Measurements from ENCODE around the gene PTPRM.

The PTPRM gene

DNA sequence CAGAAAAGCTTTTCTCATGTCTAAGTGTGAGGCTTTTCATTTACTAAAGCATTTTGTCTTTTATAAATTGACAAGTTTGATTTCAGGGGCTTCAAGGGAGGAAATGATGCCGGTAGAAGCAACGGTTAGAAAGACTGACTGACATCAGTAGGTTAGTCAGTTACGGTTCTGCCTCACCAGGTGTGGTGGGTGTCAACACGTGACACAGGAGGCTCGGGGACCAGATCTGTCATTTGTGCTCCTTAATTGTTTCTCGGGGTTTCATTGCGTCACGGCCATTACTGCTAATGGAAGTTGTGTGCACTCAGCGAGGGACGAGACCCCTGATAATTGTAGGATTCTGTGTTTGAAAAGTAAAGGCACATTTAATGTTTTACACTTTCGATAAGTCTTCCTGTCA lies 18.9 kb upstream of the PTPRM start:
- no peak overlapping the region for H3K4me2 ChIP-seq (ENCODE audit: low read length, poor library complexity, severe bottlenecking)
- no peak overlapping the region for H2BK15ac ChIP-seq (ENCODE audit: low read depth, poor library complexity, severe bottlenecking)
- H3K4me3 ChIP-seq (ENCODE audit: insufficient read depth in 1 of 2, low read depth in 1 of 2, low read length in 2 of 2): no peak overlapping the region
- no peak overlapping the region for H3K23ac ChIP-seq (ENCODE audit: low read length in 2 of 2)
- no peak overlapping the region for H2AFZ ChIP-seq (ENCODE audit: low read depth, low read length)
- no peaks in the 10 kb centered on the region for H3K4me1 ChIP-seq (ENCODE audit: control insufficient read depth, insufficient read depth, low read depth, low read length)
- H2BK12ac ChIP-seq (ENCODE audit: low read length in 2 of 2): no peak overlapping the region
- WGBS: 87% methylated on average over 10 of the region's 11 CpGs
- H3K27ac ChIP-seq (ENCODE audit: low read length, poor library complexity, severe bottlenecking): no peak overlapping the region
- H3K18ac ChIP-seq (ENCODE audit: low read depth in 1 of 2, low read length in 2 of 2): no peak overlapping the region
- no peak overlapping the region for H4K8ac ChIP-seq (ENCODE audit: low read length)
- H3K4ac ChIP-seq (ENCODE audit: low read depth in 1 of 2, low read length in 2 of 2): no peak overlapping the region
- no peak overlapping the region for H4K91ac ChIP-seq (ENCODE audit: low read length)
- no peak overlapping the region for H3K9ac ChIP-seq (ENCODE audit: low read length)
- H2AK5ac ChIP-seq (ENCODE audit: low read length, severe bottlenecking): no peak overlapping the region
- no peak overlapping the region for H2BK120ac ChIP-seq (ENCODE audit: low read depth, low read length)
- H3K14ac ChIP-seq (ENCODE audit: low read length in 2 of 2): no peak overlapping the region
- no peak for DNase-seq
- no peak overlapping the region for H2BK5ac ChIP-seq (ENCODE audit: low read depth, low read length, poor library complexity, severe bottlenecking)
- no peaks in the 10 kb centered on the region for H3K79me1 ChIP-seq (replicated peaks; ENCODE audit: low read length, poor library complexity, severe bottlenecking)
- no peaks in the 10 kb centered on the region for H3K36me3 ChIP-seq (ENCODE audit: control insufficient read depth in 1 of 2, insufficient read depth in 2 of 2, low read depth in 1 of 2, low read length in 2 of 2)
- H3K27me3 ChIP-seq (ENCODE audit: control insufficient read depth in 1 of 2, insufficient read depth in 1 of 2, low read length in 2 of 2): no peaks in the 10 kb centered on the region
- H3K9me3 ChIP-seq (ENCODE audit: control insufficient read depth, low read length): no peaks in the 10 kb centered on the region

DNA sequence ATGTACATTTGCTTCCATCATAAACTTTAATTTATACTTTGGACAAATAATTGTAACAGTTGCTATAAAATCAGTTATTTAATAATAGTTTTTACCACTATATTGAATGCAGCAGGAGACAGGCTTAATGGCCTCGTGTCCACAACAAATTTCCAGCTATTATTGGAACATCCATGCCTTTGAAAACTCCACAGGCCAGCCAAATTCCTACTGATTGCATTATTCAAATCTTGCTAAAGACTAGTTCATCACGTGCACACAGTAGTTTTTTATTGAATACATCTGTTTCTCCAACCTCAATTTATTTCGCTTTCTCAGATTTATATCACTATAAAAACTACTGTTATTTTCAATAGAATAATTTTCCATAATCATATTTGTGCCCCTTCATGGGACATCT lies 18.4 kb upstream of the PTPRM start:
- Histone ChIP-seq H2BK15ac (ENCODE audit: low read depth, poor library complexity, severe bottlenecking) (no peak overlapping the region), H3K9me3 (ENCODE audit: control insufficient read depth, low read length) (no peaks in the 10 kb centered on the region), H3K9ac (ENCODE audit: low read length) (no peak overlapping the region), H4K8ac (ENCODE audit: low read length) (no peak overlapping the region), H3K4me1 (ENCODE audit: control insufficient read depth, insufficient read depth, low read depth, low read length) (no peaks in the 10 kb centered on the region), H2AK5ac (ENCODE audit: low read length, severe bottlenecking) (no peak overlapping the region), H2BK12ac (ENCODE audit: low read length in 2 of 2) (no peak overlapping the region), H3K4me2 (ENCODE audit: low read length, poor library complexity, severe bottlenecking) (no peak overlapping the region), H3K4me3 (ENCODE audit: insufficient read depth in 1 of 2, low read depth in 1 of 2, low read length in 2 of 2) (no peak overlapping the region), H3K27ac (ENCODE audit: low read length, poor library complexity, severe bottlenecking) (no peak overlapping the region), H3K23ac (ENCODE audit: low read length in 2 of 2) (no peak overlapping the region), H2BK120ac (ENCODE audit: low read depth, low read length) (no peak overlapping the region), H2AFZ (ENCODE audit: low read depth, low read length) (no peak overlapping the region), H3K4ac (ENCODE audit: low read depth in 1 of 2, low read length in 2 of 2) (no peak overlapping the region), H2BK5ac (ENCODE audit: low read depth, low read length, poor library complexity, severe bottlenecking) (no peak overlapping the region), H3K14ac (ENCODE audit: low read length in 2 of 2) (no peak overlapping the region), H3K18ac (ENCODE audit: low read depth in 1 of 2, low read length in 2 of 2) (no peak overlapping the region), H3K36me3 (ENCODE audit: control insufficient read depth in 1 of 2, insufficient read depth in 2 of 2, low read depth in 1 of 2, low read length in 2 of 2) (no peaks in the 10 kb centered on the region), H3K79me1 (replicated peaks; ENCODE audit: low read length, poor library complexity, severe bottlenecking) (no peaks in the 10 kb centered on the region), H4K91ac (ENCODE audit: low read length) (no peak overlapping the region), H3K27me3 (ENCODE audit: control insufficient read depth in 1 of 2, insufficient read depth in 1 of 2, low read length in 2 of 2) (no peaks in the 10 kb centered on the region)
- DNase-seq: no peak
- WGBS: 74% methylated on average over 2 of the region's 3 CpGs

DNA sequence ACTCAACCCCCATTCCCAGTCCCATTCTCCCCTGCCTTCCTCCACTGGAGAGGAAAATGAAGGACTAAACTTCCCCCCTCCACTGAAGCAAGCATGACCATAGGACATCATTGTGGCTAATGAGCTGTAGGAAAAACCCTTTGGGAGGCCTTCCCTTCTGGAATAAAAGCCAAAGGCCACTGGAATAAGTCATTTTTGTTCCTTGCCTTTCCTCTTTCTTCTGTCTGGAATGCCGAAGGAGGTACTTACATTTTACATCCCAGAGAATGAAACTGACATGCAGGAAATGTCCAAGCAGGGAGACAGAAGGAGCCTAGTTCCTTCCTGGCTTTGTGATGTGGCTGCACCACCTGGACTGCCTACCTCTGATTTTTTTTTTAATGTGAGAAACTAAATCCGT lies 9.1 kb upstream of the PTPRM start:
- Histone ChIP-seq H4K91ac (ENCODE audit: low read length) (no peak overlapping the region), H3K27me3 (ENCODE audit: control insufficient read depth in 1 of 2, insufficient read depth in 1 of 2, low read length in 2 of 2) (no peaks in the 10 kb centered on the region), H4K8ac (ENCODE audit: low read length) (no peak overlapping the region), H3K4me2 (ENCODE audit: low read length, poor library complexity, severe bottlenecking) (no peak overlapping the region), H3K23ac (ENCODE audit: low read length in 2 of 2) (no peak overlapping the region), H3K14ac (ENCODE audit: low read length in 2 of 2) (no peak overlapping the region), H3K4me3 (ENCODE audit: insufficient read depth in 1 of 2, low read depth in 1 of 2, low read length in 2 of 2) (no peak overlapping the region), H2AFZ (ENCODE audit: low read depth, low read length) (no peak overlapping the region), H2BK12ac (ENCODE audit: low read length in 2 of 2) (no peak overlapping the region), H2AK5ac (ENCODE audit: low read length, severe bottlenecking) (no peak overlapping the region), H3K4me1 (ENCODE audit: control insufficient read depth, insufficient read depth, low read depth, low read length) (peaks cover 4% of the 10 kb centered on the region), H2BK5ac (ENCODE audit: low read depth, low read length, poor library complexity, severe bottlenecking) (no peak overlapping the region), H3K9ac (ENCODE audit: low read length) (no peak overlapping the region), H2BK15ac (ENCODE audit: low read depth, poor library complexity, severe bottlenecking) (no peak overlapping the region), H2BK120ac (ENCODE audit: low read depth, low read length) (no peak overlapping the region), H3K18ac (ENCODE audit: low read depth in 1 of 2, low read length in 2 of 2) (no peak overlapping the region), H3K79me1 (replicated peaks; ENCODE audit: low read length, poor library complexity, severe bottlenecking) (peaks cover 3% of the 10 kb centered on the region), H3K4ac (ENCODE audit: low read depth in 1 of 2, low read length in 2 of 2) (no peak overlapping the region), H3K9me3 (ENCODE audit: control insufficient read depth, low read length) (no peaks in the 10 kb centered on the region), H3K27ac (ENCODE audit: low read length, poor library complexity, severe bottlenecking) (no peak overlapping the region), H3K36me3 (ENCODE audit: control insufficient read depth in 1 of 2, insufficient read depth in 2 of 2, low read depth in 1 of 2, low read length in 2 of 2) (no peaks in the 10 kb centered on the region)
- 81% methylated on average over 1 of the region's 2 CpGs for WGBS
- no peak for DNase-seq

DNA sequence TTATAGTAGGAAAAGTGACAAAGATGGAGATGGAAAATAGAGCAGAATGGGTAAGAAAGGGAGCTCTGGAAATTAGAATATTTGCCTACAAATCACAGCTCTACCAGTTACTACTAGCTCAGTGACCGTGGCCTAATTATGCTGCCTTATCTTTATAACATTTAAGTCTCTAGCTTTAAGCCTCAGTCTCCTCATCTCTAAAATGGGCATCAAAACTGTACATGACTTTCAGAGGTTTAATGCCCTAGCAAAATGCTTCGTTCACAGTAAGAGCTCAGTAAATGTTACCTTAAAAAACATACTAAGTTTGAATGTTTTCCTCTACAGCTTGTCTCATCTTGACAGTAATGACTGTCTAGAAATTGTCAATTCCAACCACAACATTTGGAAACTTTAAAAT lies 8.3 kb upstream of the PTPRM start:
- H2BK120ac ChIP-seq (ENCODE audit: low read depth, low read length): no peak overlapping the region
- no peak overlapping the region for H3K4ac ChIP-seq (ENCODE audit: low read depth in 1 of 2, low read length in 2 of 2)
- no peak overlapping the region for H3K14ac ChIP-seq (ENCODE audit: low read length in 2 of 2)
- H2AFZ ChIP-seq (ENCODE audit: low read depth, low read length): no peak overlapping the region
- WGBS: 80% methylated on average over 2 of the region's 2 CpGs
- no peak overlapping the region for H3K18ac ChIP-seq (ENCODE audit: low read depth in 1 of 2, low read length in 2 of 2)
- no peak overlapping the region for H3K9ac ChIP-seq (ENCODE audit: low read length)
- no peak overlapping the region for H3K4me3 ChIP-seq (ENCODE audit: insufficient read depth in 1 of 2, low read depth in 1 of 2, low read length in 2 of 2)
- no peak overlapping the region for H3K23ac ChIP-seq (ENCODE audit: low read length in 2 of 2)
- no peak overlapping the region for H3K27ac ChIP-seq (ENCODE audit: low read length, poor library complexity, severe bottlenecking)
- H2BK5ac ChIP-seq (ENCODE audit: low read depth, low read length, poor library complexity, severe bottlenecking): no peak overlapping the region
- H3K9me3 ChIP-seq (ENCODE audit: control insufficient read depth, low read length): no peaks in the 10 kb centered on the region
- H3K4me2 ChIP-seq (ENCODE audit: low read length, poor library complexity, severe bottlenecking): no peak overlapping the region
- no peak for DNase-seq
- no peaks in the 10 kb centered on the region for H3K27me3 ChIP-seq (ENCODE audit: control insufficient read depth in 1 of 2, insufficient read depth in 1 of 2, low read length in 2 of 2)
- peaks cover 4% of the 10 kb centered on the region for H3K79me1 ChIP-seq (replicated peaks; ENCODE audit: low read length, poor library complexity, severe bottlenecking)
- H3K4me1 ChIP-seq (ENCODE audit: control insufficient read depth, insufficient read depth, low read depth, low read length): peaks cover 4% of the 10 kb centered on the region
- no peak overlapping the region for H4K91ac ChIP-seq (ENCODE audit: low read length)
- no peak overlapping the region for H2BK12ac ChIP-seq (ENCODE audit: low read length in 2 of 2)
- no peak overlapping the region for H2BK15ac ChIP-seq (ENCODE audit: low read depth, poor library complexity, severe bottlenecking)
- no peak overlapping the region for H2AK5ac ChIP-seq (ENCODE audit: low read length, severe bottlenecking)
- no peak overlapping the region for H4K8ac ChIP-seq (ENCODE audit: low read length)
- H3K36me3 ChIP-seq (ENCODE audit: control insufficient read depth in 1 of 2, insufficient read depth in 2 of 2, low read depth in 1 of 2, low read length in 2 of 2): no peaks in the 10 kb centered on the region

Measured in mesenchymal stem cell (in vitro differentiated cells and primary cell).